ENCODE data around the gene URAD. TPM values are rescaled to one million over a fixed set of nuclear protein-coding genes. Genes with fewer than 3 reads are reported as not detected.

URAD gene
- total and polyA plus RNA-seq, 8 donors = not detected

- no peak for TF ChIP-seq CTCF (IDR thresholded peaks at IDR 0.05)
- H3K4me3 ChIP-seq = no peak overlapping the region
- no peak overlapping the region for H3K27ac ChIP-seq
- DNase-seq = no peak
- H3K27me3 ChIP-seq = peaks cover 5 to 44% of the 10 kb centered on the region in 2 donors
- H3K36me3 ChIP-seq = no peaks in the 10 kb centered on the region
- intact Hi-C loops (cut with DNase I) = no loop called here
- no peaks in the 10 kb centered on the region for H3K4me1 ChIP-seq
- no peak for ATAC-seq
- H3K9me3 ChIP-seq = no peaks in the 10 kb centered on the region
These were observed 43.4 kb upstream of the URAD start for GRCh38 chr13:28031896-28032288.

- Histone ChIP-seq H3K4me3 (no peak overlapping the region), H3K9me3 (no peaks in the 10 kb centered on the region), H3K4me1 (no peaks in the 10 kb centered on the region), H3K36me3 (no peaks in the 10 kb centered on the region), H3K27me3 (peaks cover 5 to 43% of the 10 kb centered on the region in 2 donors), H3K27ac (no peak overlapping the region)
- ATAC-seq (peak; percentile 63), DNase-seq (peak in 2 of 4 donors; percentile 7 to 71)
- TF ChIP-seq CTCF (IDR thresholded peaks at IDR 0.05) = no peak
- intact Hi-C loops (cut with DNase I) = no loop called here
These were observed 42.9 kb upstream of the URAD start for GRCh38 chr13:28031220-28031895.

GRCh38 chr13:28027607-28028364 is 39.3 kb upstream of the URAD start:
- Histone ChIP-seq H3K27ac (no peak overlapping the region), H3K36me3 (no peaks in the 10 kb centered on the region), H3K4me3 (no peak overlapping the region), H3K9me3 (no peaks in the 10 kb centered on the region), H3K27me3 (peaks cover 0 to 37% of the 10 kb centered on the region in 2 donors), H3K4me1 (no peaks in the 10 kb centered on the region)
- ATAC-seq (no peak), DNase-seq (no peak)
- intact Hi-C loops (cut with DNase I) = no loop called here
- no peak for TF ChIP-seq CTCF (IDR thresholded peaks at IDR 0.05)

- peaks cover 0 to 31% of the 10 kb centered on the region in 2 donors for H3K27me3 ChIP-seq
- no peak for TF ChIP-seq CTCF (IDR thresholded peaks at IDR 0.05)
- no peaks in the 10 kb centered on the region for H3K36me3 ChIP-seq
- H3K4me1 ChIP-seq = no peaks in the 10 kb centered on the region
- ATAC-seq (no peak), DNase-seq (no peak)
- intact Hi-C loops (cut with DNase I) = no loop called here
- H3K27ac ChIP-seq = no peak overlapping the region
- H3K4me3 ChIP-seq = no peak overlapping the region
- H3K9me3 ChIP-seq = no peaks in the 10 kb centered on the region
These were observed 38.6 kb upstream of the URAD start for GRCh38 chr13:28027071-28027470.

GRCh38 chr13:28026508-28026907 is 38.0 kb upstream of the URAD start:
- no peak for ATAC-seq
- intact Hi-C loops (cut with DNase I) = no loop called here

More at GRCh38 chr13:28026508-28026907, 38.0 kb upstream of the URAD start:
- no peak for DNase-seq
- no peak overlapping the region for H3K27ac ChIP-seq
- no peaks in the 10 kb centered on the region for H3K36me3 ChIP-seq
- TF ChIP-seq CTCF (IDR thresholded peaks at IDR 0.05) = no peak
- H3K9me3 ChIP-seq = no peaks in the 10 kb centered on the region
- no peak overlapping the region for H3K4me3 ChIP-seq
- H3K4me1 ChIP-seq = no peaks in the 10 kb centered on the region
- peaks cover 0 to 26% of the 10 kb centered on the region in 2 donors for H3K27me3 ChIP-seq

All from left lung (tissue), 10 donors.